AG08396 (cell line): ENCODE measurements around the gene CACNA2D3.

ENCODE experiments used
- DNase-seq: peaks from one replicate; pipeline ENCODE4 v3.0.0; 2012; ENCODE audit warnings: low spot score, mixed read lengths

CACNA2D3 gene

DNA sequence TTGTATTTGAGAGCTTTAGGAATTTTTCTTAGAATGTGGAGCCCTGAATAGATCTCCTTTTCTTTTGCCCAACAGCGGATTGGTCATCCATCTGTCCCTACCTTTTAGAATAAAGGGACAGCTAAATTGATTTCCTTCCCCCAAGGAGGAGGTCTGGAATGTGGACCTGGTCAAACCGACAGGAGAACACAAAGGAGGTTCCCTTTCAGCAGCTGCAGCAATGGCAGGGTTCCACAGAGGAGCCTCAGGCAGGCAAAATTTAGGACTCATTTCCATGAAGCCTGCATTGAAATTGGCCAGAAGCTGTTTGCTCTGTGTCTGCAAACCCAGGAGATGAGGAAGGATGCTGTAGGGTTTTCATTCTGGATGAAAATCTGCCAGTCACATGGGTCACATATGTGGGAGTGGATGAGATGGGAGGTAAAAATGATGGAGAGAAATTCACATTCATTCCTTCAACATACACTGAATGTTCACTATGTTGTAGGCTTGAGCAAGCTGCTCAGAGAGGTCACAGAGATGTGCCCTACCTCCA, 728.2 kb downstream of the CACNA2D3 start:
- DNase-seq: no peak

DNA sequence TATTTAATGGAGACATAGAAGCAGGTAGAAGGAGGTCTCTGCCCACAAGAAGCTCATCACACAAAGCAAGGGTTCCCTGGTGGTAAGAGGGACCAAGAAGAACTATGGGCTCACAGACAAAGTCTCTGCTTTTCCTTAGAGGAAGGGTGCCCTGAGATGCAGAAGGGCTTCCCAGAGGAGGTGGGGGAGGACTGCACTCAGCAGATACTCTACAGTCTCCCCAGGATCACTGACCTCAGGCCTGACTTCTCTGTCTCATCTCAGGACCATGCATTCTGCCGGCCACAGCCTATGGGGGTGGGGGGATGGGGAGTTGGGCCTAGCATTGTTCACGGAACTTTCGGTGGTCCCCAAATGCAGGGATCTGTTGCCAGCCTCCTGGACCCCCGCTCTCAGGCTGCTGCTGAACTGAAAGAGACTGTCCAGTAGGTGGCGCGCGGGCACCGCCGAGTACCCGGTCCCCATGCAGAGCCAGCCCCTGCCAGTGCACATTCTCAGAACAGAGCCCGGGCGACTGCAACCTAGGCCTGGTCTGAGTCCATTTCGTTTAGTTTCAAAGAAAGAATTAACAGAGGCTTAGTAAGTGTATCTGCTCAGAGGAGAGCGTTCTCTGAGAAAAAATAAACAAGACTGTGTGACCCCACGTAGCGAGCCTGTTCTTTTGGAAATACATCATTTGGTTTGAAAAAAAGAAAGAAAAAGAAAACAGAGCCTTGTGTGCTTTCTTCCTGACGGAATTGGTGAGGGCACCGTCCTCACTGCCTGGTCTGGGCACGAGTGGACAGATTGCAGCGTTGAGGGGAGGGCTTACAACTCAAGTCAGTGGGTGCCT, 731.4 kb downstream of the CACNA2D3 start:
- peak; percentile 87 for DNase-seq

DNA sequence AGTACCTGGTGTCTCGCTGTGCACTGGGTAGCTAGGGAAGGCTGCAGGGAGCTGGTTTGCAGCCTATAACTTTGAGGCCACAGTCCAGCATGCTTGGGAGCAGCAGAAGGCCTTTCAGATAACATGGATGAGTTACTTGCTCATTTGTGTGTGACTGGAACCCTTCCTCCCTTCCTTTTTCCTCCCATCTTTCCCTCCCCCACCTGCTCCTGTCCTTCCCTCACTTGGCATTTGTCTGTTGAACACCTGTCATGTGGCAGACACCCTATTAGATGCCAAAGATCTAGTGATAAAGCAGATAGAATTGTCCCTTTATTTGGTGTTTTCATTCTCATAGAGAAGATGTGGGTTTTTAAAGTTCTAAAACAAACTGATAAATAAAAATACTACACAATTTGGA, 733.9 kb downstream of the CACNA2D3 start:
- no peak for DNase-seq

DNA sequence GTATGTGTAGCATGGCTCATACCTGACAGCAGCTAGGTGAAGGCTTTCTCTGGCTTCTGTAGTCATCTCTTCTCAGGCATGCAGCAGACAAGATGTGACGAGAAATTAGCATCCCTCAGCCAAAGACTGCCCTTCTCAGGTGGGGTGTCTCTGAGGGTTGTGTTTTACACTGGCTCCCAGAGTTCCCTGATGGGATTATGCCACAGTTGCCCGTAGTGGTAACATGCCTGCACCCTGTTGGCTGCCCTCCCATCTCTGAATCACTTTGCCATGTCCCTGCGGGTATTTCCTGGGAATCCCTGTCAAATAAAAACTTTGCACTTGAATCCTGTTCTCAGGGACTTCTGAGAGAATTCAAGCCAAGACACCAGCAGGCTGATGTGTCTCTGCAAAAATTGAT, 735.0 kb downstream of the CACNA2D3 start:
- DNase-seq: no peak

DNA sequence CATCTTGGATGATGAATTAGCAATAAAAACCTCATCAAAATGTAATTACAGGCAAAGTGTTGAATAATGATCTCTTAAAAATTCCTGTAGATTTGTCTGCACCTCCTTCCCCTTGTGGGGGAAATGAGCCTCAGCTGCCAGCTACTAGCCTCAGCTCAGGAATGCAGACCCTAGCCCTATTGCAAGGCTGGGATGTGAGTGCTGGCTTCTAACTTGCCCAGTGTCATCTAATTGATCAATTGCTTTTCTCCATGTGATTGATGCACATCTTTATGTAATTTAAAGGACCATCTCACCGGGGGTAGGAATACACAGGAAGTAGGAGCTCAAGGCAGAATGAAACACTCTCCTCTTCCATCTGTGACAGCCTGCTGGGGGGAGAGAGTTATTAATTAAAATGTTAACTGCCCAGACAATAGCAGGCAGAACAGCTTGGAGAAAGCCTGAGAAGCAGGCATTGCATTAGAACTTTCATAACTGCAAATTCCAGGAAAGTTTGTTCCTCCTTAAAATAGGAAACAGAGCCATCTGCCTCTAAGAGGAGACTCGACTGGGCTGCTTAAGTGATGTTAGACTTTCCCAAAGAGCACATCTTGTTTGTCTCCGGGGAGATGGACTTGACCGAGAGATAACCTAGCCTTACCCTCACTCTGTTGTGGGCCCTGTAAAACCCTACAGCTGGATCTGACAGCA, 735.9 kb downstream of the CACNA2D3 start:
- DNase-seq: no peak

DNA sequence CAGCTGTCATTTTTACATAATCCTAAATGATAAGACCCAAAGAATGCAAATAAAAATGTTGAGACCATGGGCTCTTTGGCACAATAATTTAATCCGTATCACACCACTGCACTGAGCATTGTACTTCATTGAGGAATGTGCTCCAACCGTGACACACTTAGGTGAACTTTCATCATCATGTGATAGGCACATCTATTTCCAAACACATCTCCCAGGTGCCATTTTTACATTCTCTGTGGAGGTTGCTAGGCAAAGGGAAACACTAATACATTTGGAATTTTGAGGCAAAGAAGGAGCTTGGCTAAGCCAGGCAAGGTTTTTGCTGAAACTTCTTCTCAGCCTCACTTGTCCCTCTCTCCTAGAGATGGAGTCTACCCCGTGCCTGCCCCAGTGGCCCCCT, 736.8 kb downstream of the CACNA2D3 start:
- DNase-seq: peak; percentile 50

DNA sequence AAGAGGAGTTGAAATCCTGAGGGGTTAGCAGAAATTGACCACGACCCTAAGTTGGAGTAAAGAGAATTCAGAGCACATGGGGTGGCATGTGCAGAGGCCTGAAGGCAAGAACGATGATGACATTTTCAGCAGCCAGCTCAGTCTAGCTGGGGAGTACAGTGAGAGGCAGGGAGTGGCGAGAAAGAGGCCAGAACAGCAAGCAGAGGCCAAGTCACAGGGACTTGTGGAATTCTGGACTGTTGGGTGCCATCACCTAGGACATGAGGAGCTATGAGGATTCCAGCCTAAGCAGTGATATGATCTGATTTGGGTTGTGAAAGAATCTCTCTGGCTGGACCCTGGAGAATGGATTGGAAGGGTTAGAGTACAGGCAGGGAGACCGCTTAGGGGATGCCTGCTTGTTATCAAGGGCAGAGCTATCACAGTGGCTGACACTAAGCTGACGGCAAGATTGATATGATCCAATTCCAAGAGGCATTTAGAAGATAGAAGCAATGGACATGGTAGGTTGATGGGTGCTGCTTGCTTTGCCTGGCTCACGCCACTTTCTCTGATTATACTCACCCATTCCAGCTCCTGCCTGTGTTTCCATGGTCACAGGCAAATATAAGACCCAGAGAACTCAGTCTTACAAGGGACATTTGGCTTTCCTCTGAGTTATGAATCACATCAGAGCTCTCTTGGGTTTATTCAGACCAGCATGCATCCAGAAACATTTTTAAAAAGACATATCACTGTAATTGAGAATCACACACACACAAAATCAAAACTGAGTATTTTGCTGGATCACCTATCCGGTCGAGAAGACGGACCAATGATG, 739.1 kb downstream of the CACNA2D3 start:
- DNase-seq: no peak

DNA sequence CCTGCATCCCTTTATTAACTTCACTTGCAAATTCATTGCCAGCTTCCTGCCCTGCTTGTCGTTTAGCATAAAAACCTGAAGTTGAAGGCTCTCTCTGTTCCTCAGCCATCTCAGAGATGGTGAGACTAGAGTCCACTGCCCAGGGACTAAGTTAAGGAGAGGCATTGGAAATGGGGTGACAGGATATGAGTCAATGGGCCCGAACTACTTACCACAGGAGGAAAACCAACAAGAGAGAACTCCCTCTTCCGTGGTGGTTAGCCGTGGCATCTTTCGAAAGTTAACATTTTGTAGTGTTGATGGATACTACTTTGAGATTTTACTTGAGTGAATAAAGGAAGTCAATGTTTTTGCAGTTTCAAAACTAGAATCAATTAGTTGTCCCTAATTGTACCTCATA, 740.2 kb downstream of the CACNA2D3 start:
- DNase-seq: no peak

DNA sequence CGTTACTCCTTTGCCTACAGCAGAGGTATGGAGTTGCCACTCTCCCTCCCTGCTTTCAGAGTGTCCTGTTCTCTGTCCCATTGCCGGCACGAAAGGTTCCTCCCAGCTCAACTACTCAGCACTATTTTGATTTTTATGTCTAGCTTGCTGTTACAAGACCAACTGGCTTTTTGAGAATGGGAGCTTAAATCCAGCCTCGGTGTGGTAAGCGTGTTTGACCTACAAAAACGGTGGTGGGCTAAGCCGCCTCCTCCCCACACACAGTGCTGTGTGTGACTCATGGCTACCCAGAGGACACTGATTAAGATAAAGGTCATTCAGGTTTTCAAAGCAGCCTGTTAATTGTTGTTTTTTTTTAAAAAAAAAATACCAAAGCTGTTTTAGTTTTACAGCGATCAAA, 741.0 kb downstream of the CACNA2D3 start:
- no peak for DNase-seq

DNA sequence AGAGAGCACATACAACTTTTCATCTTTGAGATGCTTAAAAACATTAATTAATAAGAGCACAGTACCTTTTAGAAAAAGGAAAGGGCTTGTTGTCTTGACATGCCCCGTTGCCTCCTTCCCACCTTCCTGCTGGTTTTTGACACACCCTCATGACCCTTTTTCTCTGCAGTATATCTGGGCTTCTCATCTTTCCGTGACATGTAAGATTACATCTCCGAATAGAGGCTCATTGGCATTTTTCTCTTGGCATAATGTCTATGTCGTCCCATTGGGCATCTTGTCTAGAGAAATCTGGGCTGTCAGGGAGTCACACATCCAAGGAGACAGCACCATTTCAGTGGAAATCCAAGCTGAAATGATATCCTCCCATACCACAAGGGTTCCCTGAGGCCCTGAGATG, 741.4 kb downstream of the CACNA2D3 start:
- no peak for DNase-seq

DNA sequence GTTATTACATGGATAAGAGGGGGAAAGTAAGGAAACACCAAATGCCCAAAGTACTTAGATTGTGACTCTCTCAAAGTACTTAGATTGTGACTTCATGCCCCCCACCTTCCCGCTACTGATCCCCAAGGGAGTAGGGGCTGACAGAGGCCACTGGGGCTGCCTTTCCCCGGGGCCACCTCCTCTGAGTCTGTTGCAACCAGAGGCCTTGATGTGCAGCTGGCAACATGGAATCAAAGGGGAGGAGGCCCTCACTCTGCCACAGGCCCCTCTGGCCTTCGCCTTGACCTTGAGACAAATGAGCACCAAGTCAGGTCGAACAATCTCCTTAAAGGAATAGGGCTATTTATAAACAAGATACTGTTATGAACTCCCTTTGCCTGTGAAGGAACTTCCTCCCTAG, 743.0 kb downstream of the CACNA2D3 start:
- no peak for DNase-seq

DNA sequence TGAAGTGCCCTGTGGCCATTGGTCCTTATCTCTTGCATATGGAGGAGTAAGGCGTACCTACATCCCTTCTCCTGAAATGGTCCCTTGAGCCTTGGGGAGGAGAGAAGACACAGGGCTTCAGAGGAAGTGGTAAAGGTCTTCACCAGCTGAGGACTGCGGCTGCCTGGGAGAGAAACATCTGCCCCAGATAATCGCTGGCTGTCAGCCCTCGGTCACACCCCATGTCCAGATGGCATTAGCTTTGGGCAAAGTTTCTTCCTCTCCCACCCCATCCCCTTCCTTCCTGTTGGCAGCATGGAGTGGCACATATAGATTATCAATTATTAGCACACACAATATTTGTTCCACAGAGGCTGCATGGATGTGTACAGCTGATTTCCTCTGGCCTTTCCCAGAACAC, 743.9 kb downstream of the CACNA2D3 start:
- DNase-seq: no peak

DNA sequence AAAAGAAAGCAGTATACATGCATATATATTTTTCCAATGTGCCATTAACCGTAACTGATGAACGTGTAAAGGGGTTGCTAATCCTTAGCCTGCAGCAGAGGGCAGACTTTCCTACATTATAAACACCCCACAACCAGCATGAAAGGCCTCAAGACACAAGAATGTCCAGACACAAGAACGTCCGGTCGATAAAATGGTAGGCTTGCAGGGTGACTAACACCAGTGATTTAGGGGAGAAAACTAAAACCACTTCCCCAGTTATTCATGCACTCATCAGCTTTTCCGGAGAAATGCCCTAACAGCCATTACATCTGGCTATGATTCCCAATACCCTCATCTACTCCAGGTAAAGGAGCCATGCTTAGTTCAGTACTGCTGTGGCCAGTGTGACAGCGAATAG, 748.1 kb downstream of the CACNA2D3 start:
- peak; percentile 79 for DNase-seq

DNA sequence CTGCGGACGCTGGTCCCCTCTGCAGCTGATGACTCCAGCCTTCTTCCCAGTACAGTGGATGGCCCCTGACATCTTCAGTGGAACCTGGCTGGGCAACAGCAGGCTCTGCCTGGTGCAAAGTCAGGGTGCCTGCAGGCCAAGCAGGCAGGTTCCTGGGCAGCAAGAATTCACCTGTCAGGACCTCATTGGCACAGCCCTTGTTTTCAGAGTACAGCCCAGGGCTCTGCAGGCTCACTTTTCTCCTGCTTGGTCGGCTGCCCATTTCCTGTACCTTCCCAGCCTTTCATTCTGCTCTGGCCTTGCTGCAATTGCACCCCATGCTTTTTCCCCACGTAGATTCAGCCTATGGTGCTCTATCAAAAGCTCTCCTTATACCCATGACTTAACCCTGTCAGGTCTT, 749.5 kb downstream of the CACNA2D3 start:
- no peak for DNase-seq

DNA sequence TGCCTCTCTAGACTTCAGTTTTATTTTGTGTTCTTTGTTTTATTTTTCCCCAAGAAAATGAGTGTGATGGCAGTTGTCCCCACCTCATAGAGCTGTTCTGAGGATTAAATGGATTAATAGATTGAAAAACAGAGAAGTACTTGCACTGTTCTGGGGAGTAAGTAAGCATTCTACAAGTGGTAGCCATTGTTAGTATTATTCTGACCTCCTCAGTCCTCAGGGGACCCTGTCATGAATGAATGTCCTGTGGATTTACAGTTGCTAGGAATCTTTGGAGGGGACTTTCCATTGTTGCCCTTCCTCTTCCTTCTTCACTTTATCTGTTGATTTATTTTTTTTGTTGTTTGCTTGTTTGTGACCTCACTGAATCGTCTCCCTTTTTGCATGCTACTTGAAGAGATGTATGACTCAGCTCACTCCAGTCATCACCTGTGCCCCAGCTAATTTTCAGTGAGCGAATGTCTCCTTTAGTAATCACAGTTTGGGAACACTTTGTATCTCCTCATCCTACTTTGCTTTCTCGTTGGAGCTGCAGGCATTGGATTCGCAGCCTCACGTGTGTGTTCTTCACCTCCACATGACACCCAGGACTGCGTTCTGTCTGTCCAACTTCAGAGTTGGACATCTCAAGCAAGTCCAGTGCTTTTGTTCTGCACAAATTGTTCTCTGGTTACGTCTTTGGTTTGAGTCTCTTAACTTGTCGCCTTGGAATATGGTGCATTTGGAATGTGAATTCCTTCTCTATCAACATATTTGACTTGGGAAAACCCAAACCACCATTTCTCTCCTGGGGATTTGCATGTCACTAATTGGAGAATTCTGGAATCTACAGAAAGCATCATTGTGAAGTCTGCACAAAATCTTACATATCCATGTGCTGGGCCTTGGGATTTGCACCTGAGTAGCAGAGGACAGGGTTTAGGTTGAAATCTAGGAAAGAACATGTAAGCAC, 751.0 kb downstream of the CACNA2D3 start:
- DNase-seq: no peak

DNA sequence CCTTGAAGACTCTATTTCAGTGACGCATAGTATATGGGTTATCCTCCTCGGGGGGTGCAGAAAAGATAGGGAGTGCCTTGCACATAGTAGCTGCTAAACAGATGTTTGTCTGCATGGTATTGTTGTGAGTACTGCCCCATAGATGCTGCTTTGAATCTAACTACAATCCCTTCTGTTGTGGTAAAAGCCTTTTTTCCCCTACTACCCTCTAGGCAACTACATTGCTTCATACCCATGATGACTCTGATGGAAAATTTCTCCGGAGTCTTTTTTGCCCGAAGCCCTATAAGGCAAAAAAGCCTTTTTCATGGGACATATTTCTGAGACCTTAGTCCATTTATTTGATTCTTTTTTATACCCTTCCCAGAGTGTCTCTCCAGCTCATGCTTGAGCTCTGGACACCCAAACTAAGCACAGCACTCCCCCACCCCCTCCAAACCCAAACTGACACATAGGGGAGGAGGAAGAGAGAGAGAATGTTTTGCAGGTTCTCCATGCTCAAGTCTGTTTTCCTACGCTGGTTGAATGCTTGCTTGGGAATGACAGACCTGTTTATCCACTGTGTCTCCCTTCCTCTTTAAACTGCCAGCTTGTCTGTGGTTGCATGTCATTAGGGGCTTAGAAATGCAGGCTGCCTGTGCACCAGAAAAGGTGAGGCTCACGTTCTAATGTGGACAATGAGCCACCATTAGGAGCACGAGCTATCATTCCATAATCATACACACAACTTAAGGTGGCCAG, 752.6 kb downstream of the CACNA2D3 start:
- no peak for DNase-seq

DNA sequence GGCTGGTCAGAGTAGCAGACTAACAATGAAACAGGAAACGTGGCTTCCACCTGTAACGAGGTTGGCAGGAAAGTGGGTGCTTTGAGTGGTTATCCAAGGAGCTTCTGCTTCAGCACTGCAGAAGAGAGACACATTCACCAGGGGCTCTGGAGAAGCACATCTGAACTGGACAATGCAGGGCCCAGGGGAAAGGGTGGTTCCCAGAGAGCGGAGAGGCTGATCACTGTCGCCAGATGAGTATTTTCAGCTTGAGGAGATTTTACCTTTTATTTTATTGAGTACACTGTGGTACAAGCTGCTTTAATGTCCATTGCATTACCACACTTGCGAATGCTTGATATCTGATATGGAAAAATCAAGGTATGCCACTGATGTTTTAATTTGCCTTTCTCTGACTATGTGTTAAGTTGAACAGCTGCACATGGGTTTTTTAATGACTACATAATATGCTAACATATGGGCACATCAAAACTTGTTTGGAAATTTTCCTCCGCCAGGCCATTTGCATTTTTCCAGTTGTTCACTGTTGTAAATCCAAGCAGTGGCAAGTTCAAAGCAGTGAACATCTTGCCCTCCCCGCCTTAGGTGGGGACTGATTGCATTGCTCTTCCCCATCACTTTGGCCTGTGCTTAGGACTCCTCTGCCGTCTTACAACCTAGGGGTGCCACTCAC, 753.4 kb downstream of the CACNA2D3 start:
- DNase-seq: no peak

DNA sequence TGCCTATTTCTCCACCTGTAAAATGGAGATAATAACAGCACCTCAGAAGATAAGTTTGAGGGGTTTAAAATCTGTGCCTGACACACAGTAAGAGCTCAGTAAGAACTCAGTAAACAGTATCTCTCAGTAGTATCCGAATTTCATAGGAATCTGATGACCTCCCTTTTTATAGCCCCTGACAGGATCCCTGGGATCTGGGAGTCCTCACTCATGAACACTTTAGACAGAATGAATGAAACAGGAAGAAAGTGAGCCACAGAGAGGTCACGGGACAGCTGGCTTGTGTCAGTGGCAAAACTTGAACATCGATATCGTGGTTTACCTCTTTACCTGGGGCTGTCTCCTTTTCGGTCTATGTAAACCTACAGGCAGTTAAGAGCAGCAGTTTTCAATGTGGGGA, 754.3 kb downstream of the CACNA2D3 start:
- no peak for DNase-seq

DNA sequence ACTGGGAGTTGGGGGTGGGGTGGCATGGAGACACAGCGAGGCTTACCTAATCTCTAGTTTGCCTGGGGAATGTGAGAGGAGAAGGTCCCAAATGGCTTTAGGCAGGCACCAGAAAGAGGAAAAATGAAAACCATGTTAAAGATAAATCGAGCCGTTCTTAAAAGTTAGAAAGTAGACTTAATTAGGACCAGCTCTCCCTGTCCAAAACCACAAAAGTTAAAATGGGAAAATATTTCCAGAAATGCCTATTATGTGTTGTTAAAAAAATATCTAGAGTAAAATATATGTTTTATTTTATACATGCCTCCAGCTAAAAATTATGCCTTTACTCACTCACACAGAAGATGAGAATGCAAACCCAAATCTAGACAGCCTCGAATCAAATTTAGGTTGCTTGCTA, 755.4 kb downstream of the CACNA2D3 start:
- no peak for DNase-seq

DNA sequence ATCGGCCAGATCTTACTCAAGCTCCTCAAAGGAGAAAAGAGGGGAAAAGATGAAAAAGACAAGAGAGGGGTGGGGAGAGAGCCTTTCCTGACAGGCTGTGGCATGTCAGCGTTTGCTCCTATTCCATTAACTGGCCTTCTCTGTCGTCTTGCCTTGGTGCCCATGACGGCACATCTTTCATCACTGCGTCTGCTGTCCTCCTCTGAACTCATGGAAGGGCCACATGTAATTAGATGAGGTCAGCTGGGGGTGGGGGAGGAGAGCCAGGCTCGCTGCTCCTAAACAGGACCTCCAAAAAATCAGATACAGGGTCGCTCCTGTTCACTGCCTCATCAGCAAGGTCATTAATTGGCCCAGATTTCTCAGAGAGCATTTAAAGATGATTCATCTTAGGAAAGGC, 755.8 kb downstream of the CACNA2D3 start:
- no peak for DNase-seq
